Muscle layer of duodenum (tissue), 2 donors: Measurements from ENCODE around the gene HBEGF.

Source experiments
- H3K27ac ChIP-seq: one replicate; pipeline ENCODE4 v1.7.0; 2013; ENCODE audit warnings: mild to moderate bottlenecking, low read length
- H3K27me3 ChIP-seq: one replicate; pipeline ENCODE4 v1.7.0; 2013; ENCODE audit warnings: low read depth, mild to moderate bottlenecking, control low read depth, low read length
- H3K36me3 ChIP-seq, 2 donors: one replicate each; pipeline ENCODE4 v1.7.0; 2013; ENCODE audit warnings: low read length in 2 of 2, control low read depth in 1 of 2, mild to moderate bottlenecking in 1 of 2; ENCODE audit not compliant: insufficient read depth in 2 of 2, control insufficient read depth in 1 of 2
- H3K4me1 ChIP-seq, 2 donors: one replicate each; pipeline ENCODE4 v1.7.0; 2013; ENCODE audit warnings: low read length in 2 of 2, mild to moderate bottlenecking in 2 of 2, control low read depth in 1 of 2, moderate library complexity in 1 of 2; ENCODE audit not compliant: insufficient read depth in 2 of 2, control insufficient read depth in 1 of 2
- H3K4me3 ChIP-seq, 2 donors: one replicate each; pipeline ENCODE4 v1.7.0; 2013; ENCODE audit warnings: low read length in 2 of 2, low read depth in 1 of 2, mild to moderate bottlenecking in 1 of 2
- H3K9me3 ChIP-seq, 2 donors: one replicate each; pipeline ENCODE4 v1.7.0; 2013; ENCODE audit warnings: low read length in 2 of 2, control low read depth in 1 of 2, mild to moderate bottlenecking in 1 of 2; ENCODE audit not compliant: control insufficient read depth in 1 of 2
- donor health status: healthy.

Gene HBEGF

GRCh38 chr5:140367256-140368013, 21.0 kb upstream of the HBEGF start:
- H3K36me3 ChIP-seq: no peaks in the 10 kb centered on the region
- no peaks in the 10 kb centered on the region for H3K27me3 ChIP-seq
- peaks cover 0 to 6% of the 10 kb centered on the region in 2 donors for H3K4me1 ChIP-seq
- no peaks in the 10 kb centered on the region for H3K9me3 ChIP-seq
- no peak overlapping the region for H3K27ac ChIP-seq
- no peak overlapping the region for H3K4me3 ChIP-seq

DNA sequence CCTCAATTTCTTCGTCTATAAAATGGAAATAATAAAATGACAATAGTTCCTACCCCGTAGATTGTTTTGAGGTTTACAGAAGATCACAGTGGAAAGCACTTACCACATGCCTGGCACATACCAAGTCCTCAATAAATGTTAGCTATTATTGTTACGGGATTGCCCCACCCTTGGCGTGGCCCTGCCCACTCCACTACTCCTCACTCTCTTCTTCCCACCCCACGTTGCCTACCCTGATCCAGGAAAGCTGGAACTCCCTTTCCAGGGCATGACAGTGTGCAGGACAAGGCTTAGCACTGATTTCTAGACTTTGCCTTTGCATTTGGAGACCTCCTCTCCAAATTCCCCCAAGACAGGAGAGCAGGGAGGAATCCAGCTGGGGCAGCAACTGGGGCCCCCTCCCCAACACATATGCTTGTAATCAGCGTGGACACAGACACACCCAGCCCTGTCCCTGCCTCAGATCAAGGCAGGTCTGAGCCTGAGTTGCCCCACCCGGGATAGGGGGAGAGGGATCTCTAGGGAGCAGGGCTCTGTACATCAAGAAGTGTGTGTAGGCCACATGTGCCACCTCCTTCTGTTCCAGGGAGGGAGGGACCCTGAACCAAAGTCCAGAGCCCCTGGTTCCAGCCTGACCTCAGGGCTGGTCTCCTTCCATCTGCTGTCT, 20.3 kb upstream of the HBEGF start:
- H3K36me3 ChIP-seq: no peaks in the 10 kb centered on the region
- peaks cover 0 to 5% of the 10 kb centered on the region in 2 donors for H3K4me1 ChIP-seq
- H3K27ac ChIP-seq: no peak overlapping the region
- no peak overlapping the region for H3K4me3 ChIP-seq
- H3K27me3 ChIP-seq: no peaks in the 10 kb centered on the region
- no peaks in the 10 kb centered on the region for H3K9me3 ChIP-seq

- Histone ChIP-seq H3K9me3 (no peaks in the 10 kb centered on the region), H3K4me1 (peaks cover 0 to 5% of the 10 kb centered on the region in 2 donors), H3K36me3 (no peaks in the 10 kb centered on the region), H3K4me3 (no peak overlapping the region), H3K27me3 (no peaks in the 10 kb centered on the region), H3K27ac (no peak overlapping the region)
Observed at GRCh38 chr5:140365941-140366340, 19.5 kb upstream of the HBEGF start.

GRCh38 chr5:140365282-140365681, 18.9 kb upstream of the HBEGF start:
- no peak overlapping the region for H3K4me3 ChIP-seq
- H3K9me3 ChIP-seq: no peaks in the 10 kb centered on the region
- H3K4me1 ChIP-seq: peaks cover 0 to 5% of the 10 kb centered on the region in 2 donors
- H3K27me3 ChIP-seq: no peaks in the 10 kb centered on the region
- no peaks in the 10 kb centered on the region for H3K36me3 ChIP-seq
- H3K27ac ChIP-seq: no peak overlapping the region

- H3K4me1 ChIP-seq: peaks cover 0 to 5% of the 10 kb centered on the region in 2 donors
- no peaks in the 10 kb centered on the region for H3K27me3 ChIP-seq
- H3K9me3 ChIP-seq: no peaks in the 10 kb centered on the region
- H3K4me3 ChIP-seq: no peak overlapping the region
- no peaks in the 10 kb centered on the region for H3K36me3 ChIP-seq
- no peak overlapping the region for H3K27ac ChIP-seq
Observed at GRCh38 chr5:140364472-140364765, 18.0 kb upstream of the HBEGF start.

GRCh38 chr5:140363631-140364471, 17.4 kb upstream of the HBEGF start:
- Histone ChIP-seq H3K4me1 (peaks cover 0 to 5% of the 10 kb centered on the region in 2 donors), H3K4me3 (peak overlapping the region; percentile 37 to 52), H3K27me3 (no peaks in the 10 kb centered on the region), H3K27ac (no peak overlapping the region), H3K9me3 (no peaks in the 10 kb centered on the region), H3K36me3 (no peaks in the 10 kb centered on the region)

- H3K9me3 ChIP-seq: no peaks in the 10 kb centered on the region
- peaks cover 0 to 5% of the 10 kb centered on the region in 2 donors for H3K4me1 ChIP-seq
- H3K27me3 ChIP-seq: no peaks in the 10 kb centered on the region
- no peaks in the 10 kb centered on the region for H3K36me3 ChIP-seq
- no peak overlapping the region for H3K27ac ChIP-seq
- H3K4me3 ChIP-seq: peak overlapping the region; percentile 37 to 52
Observed at GRCh38 chr5:140362875-140363630, 16.6 kb upstream of the HBEGF start.

DNA sequence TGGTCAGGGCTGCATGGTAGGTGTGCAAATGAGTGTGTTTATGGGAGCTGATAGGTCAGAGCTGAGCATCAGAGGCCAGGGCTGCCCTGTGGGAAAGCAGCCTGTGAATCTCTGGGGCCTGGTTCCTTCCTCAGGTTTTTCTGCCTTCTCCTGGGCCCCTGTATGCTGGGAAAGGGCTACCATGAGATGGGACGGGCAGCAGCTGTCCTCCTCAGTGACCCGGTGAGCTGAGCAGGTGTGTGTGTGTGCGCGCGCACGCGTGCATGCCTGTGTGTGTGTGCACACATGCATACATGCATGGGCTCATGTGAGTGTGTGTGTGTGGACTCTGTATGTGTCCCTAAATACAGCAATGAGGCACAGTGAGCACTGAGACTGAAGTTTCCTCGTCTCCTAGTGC, 15.9 kb upstream of the HBEGF start:
- no peaks in the 10 kb centered on the region for H3K36me3 ChIP-seq
- H3K4me1 ChIP-seq: peaks cover 0 to 9% of the 10 kb centered on the region in 2 donors
- H3K27ac ChIP-seq: no peak overlapping the region
- H3K9me3 ChIP-seq: no peaks in the 10 kb centered on the region
- no peaks in the 10 kb centered on the region for H3K27me3 ChIP-seq
- no peak overlapping the region for H3K4me3 ChIP-seq

DNA sequence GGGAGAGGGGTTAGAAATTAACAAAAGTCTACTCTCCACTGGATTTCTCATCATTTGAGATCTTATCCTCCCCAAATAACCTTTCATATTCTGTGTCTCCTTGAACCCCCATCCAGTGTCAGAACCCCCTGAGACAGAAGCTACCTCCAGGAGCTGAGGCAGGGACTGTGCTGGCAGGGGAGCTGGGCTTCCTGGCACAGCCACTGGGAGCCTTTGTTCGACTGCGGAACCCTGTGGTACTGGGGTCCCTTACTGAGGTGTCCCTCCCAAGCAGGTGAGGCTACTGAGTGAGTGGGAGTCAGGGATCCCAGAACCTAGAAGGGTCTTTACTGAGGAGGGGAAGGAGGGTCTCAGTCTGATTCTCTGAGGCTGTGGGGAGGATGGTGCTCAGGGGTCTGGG, 15.5 kb upstream of the HBEGF start:
- H3K4me1 ChIP-seq: peaks cover 0 to 11% of the 10 kb centered on the region in 2 donors
- H3K4me3 ChIP-seq: no peak overlapping the region
- H3K36me3 ChIP-seq: no peaks in the 10 kb centered on the region
- H3K9me3 ChIP-seq: no peaks in the 10 kb centered on the region
- H3K27ac ChIP-seq: no peak overlapping the region
- H3K27me3 ChIP-seq: no peaks in the 10 kb centered on the region

- Histone ChIP-seq H3K4me3 (no peak overlapping the region), H3K27ac (no peak overlapping the region), H3K27me3 (no peaks in the 10 kb centered on the region), H3K36me3 (no peaks in the 10 kb centered on the region), H3K9me3 (no peaks in the 10 kb centered on the region), H3K4me1 (peaks cover 0 to 11% of the 10 kb centered on the region in 2 donors)
Observed at GRCh38 chr5:140360681-140361479, 14.5 kb upstream of the HBEGF start.
